Nephron progenitor cell (in vitro differentiated cells): ENCODE measurements around the gene SLC6A11.

Source experiments
- DNase-seq: peaks from one replicate; pipeline ENCODE4 v3.0.0; 2021
- H3K27ac Mint-ChIP-seq: 2 replicates; pipeline ENCODE4 v1.8.0; 2021; ENCODE audit warnings: mild to moderate bottlenecking, moderate library complexity, mixed read lengths
- H3K27me3 Mint-ChIP-seq: 2 replicates; pipeline ENCODE4 v1.8.0; 2021; ENCODE audit warnings: mild to moderate bottlenecking, low read depth, mixed read lengths; ENCODE audit not compliant: poor library complexity
- H3K36me3 Mint-ChIP-seq: 2 replicates; pipeline ENCODE4 v1.8.0; 2021; ENCODE audit warnings: low read depth, mixed read lengths
- H3K4me1 Mint-ChIP-seq: 2 replicates; pipeline ENCODE4 v1.8.0; 2021; ENCODE audit warnings: mixed read lengths
- H3K4me3 Mint-ChIP-seq: 2 replicates; pipeline ENCODE4 v1.8.0; 2021; ENCODE audit warnings: mild to moderate bottlenecking, moderate library complexity, mixed read lengths
- H3K9me3 Mint-ChIP-seq: 2 replicates; pipeline ENCODE4 v1.8.0; 2021; ENCODE audit warnings: mild to moderate bottlenecking, moderate library complexity, mixed read lengths
- TF ChIP-seq, protein P1 (sequence below): fragments of 200-600 bp; sonication (generic); IDR thresholded peaks from 2 replicates; pipeline ENCODE4 v1.5.0; 2021; ENCODE audit warnings: antibody characterized with exemption

SLC6A11 gene

GRCh38 chr3:10935846-10936631 is 120.0 kb downstream of the SLC6A11 start:
- TF ChIP-seq, protein P1, sequence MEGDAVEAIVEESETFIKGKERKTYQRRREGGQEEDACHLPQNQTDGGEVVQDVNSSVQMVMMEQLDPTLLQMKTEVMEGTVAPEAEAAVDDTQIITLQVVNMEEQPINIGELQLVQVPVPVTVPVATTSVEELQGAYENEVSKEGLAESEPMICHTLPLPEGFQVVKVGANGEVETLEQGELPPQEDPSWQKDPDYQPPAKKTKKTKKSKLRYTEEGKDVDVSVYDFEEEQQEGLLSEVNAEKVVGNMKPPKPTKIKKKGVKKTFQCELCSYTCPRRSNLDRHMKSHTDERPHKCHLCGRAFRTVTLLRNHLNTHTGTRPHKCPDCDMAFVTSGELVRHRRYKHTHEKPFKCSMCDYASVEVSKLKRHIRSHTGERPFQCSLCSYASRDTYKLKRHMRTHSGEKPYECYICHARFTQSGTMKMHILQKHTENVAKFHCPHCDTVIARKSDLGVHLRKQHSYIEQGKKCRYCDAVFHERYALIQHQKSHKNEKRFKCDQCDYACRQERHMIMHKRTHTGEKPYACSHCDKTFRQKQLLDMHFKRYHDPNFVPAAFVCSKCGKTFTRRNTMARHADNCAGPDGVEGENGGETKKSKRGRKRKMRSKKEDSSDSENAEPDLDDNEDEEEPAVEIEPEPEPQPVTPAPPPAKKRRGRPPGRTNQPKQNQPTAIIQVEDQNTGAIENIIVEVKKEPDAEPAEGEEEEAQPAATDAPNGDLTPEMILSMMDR: no peak
- H3K9me3 Mint-ChIP-seq: no peaks in the 10 kb centered on the region
- no peak overlapping the region for H3K27ac Mint-ChIP-seq
- peaks cover 26% of the 10 kb centered on the region for H3K27me3 Mint-ChIP-seq
- no peak for DNase-seq
- H3K4me1 Mint-ChIP-seq: no peaks in the 10 kb centered on the region
- H3K4me3 Mint-ChIP-seq: no peak overlapping the region
- no peaks in the 10 kb centered on the region for H3K36me3 Mint-ChIP-seq

GRCh38 chr3:10936686-10937085 is 120.7 kb downstream of the SLC6A11 start:
- no peak for DNase-seq
- Mint-ChIP-seq H3K36me3 (no peaks in the 10 kb centered on the region), H3K27me3 (peaks cover 20% of the 10 kb centered on the region), H3K27ac (no peak overlapping the region), H3K9me3 (no peaks in the 10 kb centered on the region), H3K4me1 (no peaks in the 10 kb centered on the region), H3K4me3 (no peak overlapping the region)
- TF ChIP-seq, protein P1: no peak

GRCh38 chr3:10937141-10937825 is 121.3 kb downstream of the SLC6A11 start:
- Mint-ChIP-seq H3K27ac (no peak overlapping the region), H3K9me3 (peaks cover 4% of the 10 kb centered on the region), H3K36me3 (no peaks in the 10 kb centered on the region), H3K4me3 (no peak overlapping the region), H3K27me3 (peaks cover 19% of the 10 kb centered on the region), H3K4me1 (no peaks in the 10 kb centered on the region)
- TF ChIP-seq, protein P1: no peak
- no peak for DNase-seq

DNA sequence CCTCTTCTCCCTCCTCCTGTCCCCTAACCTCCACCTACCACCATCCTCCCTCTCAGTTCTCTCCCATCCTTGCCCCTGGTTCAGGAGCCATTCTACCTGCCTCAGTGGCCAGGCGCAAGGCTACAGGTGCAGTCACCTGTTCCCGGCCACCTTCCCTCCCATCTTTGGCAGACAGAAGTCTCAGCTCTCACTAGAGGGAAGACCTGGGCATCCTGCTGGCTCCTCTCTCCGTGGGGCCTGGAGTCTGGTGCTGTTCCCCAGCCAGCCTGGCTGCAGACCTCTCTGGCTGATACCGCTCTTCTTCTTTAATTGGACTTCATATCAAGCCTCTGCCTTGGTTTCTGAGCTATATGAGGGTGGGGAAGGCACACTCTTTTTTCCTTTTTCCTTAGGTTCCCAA is 123.5 kb downstream of the SLC6A11 start:
- H3K27me3 Mint-ChIP-seq: peaks cover 22% of the 10 kb centered on the region

DNA sequence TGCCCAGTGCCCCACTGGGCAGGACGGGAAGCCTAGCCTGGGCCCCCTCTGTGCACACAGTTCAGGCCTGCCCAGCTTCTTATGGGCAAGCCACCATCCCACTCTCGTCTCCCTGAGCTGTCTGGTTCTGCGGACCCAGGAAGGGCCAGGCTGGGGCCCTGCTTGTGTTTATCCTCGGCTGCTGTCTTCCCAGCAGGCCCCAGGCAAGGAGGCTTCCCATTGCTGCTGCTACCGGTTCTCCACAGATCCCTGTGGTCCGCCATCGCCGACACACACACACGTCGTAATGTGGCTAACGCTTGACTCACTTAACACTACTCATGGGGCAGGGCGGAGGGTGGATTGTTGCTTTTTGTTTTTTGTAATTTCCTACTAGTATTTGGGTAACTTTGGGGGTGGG is 124.1 kb downstream of the SLC6A11 start:
- H3K9me3 Mint-ChIP-seq: peaks cover 4% of the 10 kb centered on the region
- no peak for DNase-seq
- H3K27me3 Mint-ChIP-seq: peaks cover 22% of the 10 kb centered on the region
- H3K4me1 Mint-ChIP-seq: no peaks in the 10 kb centered on the region
- no peak overlapping the region for H3K27ac Mint-ChIP-seq
- H3K36me3 Mint-ChIP-seq: no peaks in the 10 kb centered on the region
- TF ChIP-seq, protein P1: no peak
- no peak overlapping the region for H3K4me3 Mint-ChIP-seq

More for the DNA sequence above, 123.5 kb downstream of the SLC6A11 start:
- Mint-ChIP-seq H3K27ac (no peak overlapping the region), H3K36me3 (no peaks in the 10 kb centered on the region), H3K9me3 (peaks cover 4% of the 10 kb centered on the region), H3K4me3 (no peak overlapping the region), H3K4me1 (no peaks in the 10 kb centered on the region)
- TF ChIP-seq, protein P1: no peak
- DNase-seq: no peak
